Measurements from ENCODE around the gene KIRREL3.

GRCh38 chr11:126398721-126399120 lies 601.8 kb downstream of the KIRREL3 start:
- TF ChIP-seq POLR2AphosphoS5 (IDR thresholded peaks at IDR 0.05) (no peak), CTCF (IDR thresholded peaks at IDR 0.05 in 8 of 11, conservative IDR thresholded peaks at IDR 0.05 in 3 of 11) (no peak)
